Endothelial cell of coronary artery (primary cell): Measurements from ENCODE around the gene KRT38. TPM values are rescaled to one million over a fixed set of nuclear protein-coding genes. Genes with fewer than 3 reads are reported as not detected.

Experiments
- total RNA-seq: library from RNA; depleted of rRNA; stranded (reverse); fragments of >200 nt; gene quantifications from 2 replicates; pipeline ENCODE4 v1.2.3, GENCODE V29; 2014

KRT38 gene
- total RNA-seq = not detected in 2 replicates

GRCh38 chr17:41440531-41441033 is at the start of gene KRT38:
Gene KRT38 (minus strand): TSS chr17:41440983. CDS start chr17:41440921, 62 bp downstream.

GRCh38 chr17:41489531-41489930 is 48.7 kb upstream of the KRT38 start, which contains the start of gene KRT36:
Gene KRT36 (minus strand): TSS chr17:41489910. CDS start chr17:41489864, 46 bp downstream.

GRCh38 chr17:41481036-41481435 is 40.3 kb upstream of the KRT38 start, which contains the start of gene KRT35:
Gene KRT35 (minus strand): TSS chr17:41481151. CDS start chr17:41481097, 54 bp downstream.

GRCh38 chr17:41466988-41467387 is 26.2 kb upstream of the KRT38 start, which contains the start of gene KRT32:
Gene KRT32 (minus strand): TSS chr17:41467386. CDS start chr17:41467325, 61 bp downstream.

GRCh38 chr17:41424111-41424635 is 16.6 kb downstream of the KRT38 start, which contains the start of gene KRT37:
Gene KRT37 (minus strand): TSS chr17:41424585. CDS start chr17:41424523, 62 bp downstream.

GRCh38 chr17:41396996-41397660 is 43.7 kb downstream of the KRT38 start, which contains the start of gene KRT31:
Gene KRT31 (minus strand): TSS chr17:41397608. CDS start chr17:41397539, 69 bp downstream.

Other genes with a start within 250 kb of the KRT38 start
- gene KRTAP9-2, start 214.3 kb downstream of the KRT38 start, total RNA-seq = not detected in 2 replicates
- not detected in 2 replicates for gene KRTAP9-3, start 208.5 kb downstream of the KRT38 start, total RNA-seq
- gene KRTAP9-8, start 203.0 kb downstream of the KRT38 start, total RNA-seq = not detected in 2 replicates
- gene KRTAP9-4, start 191.3 kb downstream of the KRT38 start, total RNA-seq = not detected in 2 replicates
- not detected in 2 replicates for gene KRTAP9-9, start 185.6 kb downstream of the KRT38 start, total RNA-seq
- not detected in 2 replicates for gene KRTAP9-6, start 175.6 kb downstream of the KRT38 start, total RNA-seq
- not detected in 2 replicates for gene KRTAP9-7, start 165.3 kb downstream of the KRT38 start, total RNA-seq
- gene KRTAP29-1, start 138.1 kb downstream of the KRT38 start, total RNA-seq = not detected in 2 replicates
- gene KRTAP16-1, start 131.7 kb downstream of the KRT38 start, total RNA-seq = not detected in 2 replicates
- gene KRTAP17-1, start 125.3 kb downstream of the KRT38 start, total RNA-seq = not detected in 2 replicates
- gene KRT33A, start 90.2 kb downstream of the KRT38 start, total RNA-seq = not detected in 2 replicates
- gene KRT33B, start 71.2 kb downstream of the KRT38 start, total RNA-seq = not detected in 2 replicates
- gene KRT34, start 58.7 kb downstream of the KRT38 start, total RNA-seq = not detected in 2 replicates
- gene KRT31, start 43.4 kb downstream of the KRT38 start, total RNA-seq = not detected in 2 replicates
- not detected in 2 replicates for gene KRT37, start 16.4 kb downstream of the KRT38 start, total RNA-seq
- not detected in 2 replicates for gene KRT32, start 26.4 kb upstream of the KRT38 start, total RNA-seq
- gene KRT35, start 40.2 kb upstream of the KRT38 start, total RNA-seq = 0.09 TPM in 1 of 2 replicates, not detected in the other
- gene KRT36, start 48.9 kb upstream of the KRT38 start, total RNA-seq = under 0.01 TPM in 1 of 2 replicates, not detected in the other
- not detected in 2 replicates for gene KRT13, start 64.6 kb upstream of the KRT38 start, total RNA-seq
- 0.56 and 1.8 TPM in 2 replicates for gene KRT15, start 77.9 kb upstream of the KRT38 start, total RNA-seq
- 144 and 171 TPM in 2 replicates for gene KRT19, start 87.3 kb upstream of the KRT38 start, total RNA-seq
- gene KRT9, start 131.1 kb upstream of the KRT38 start, total RNA-seq = not detected in 2 replicates
- gene KRT14, start 145.9 kb upstream of the KRT38 start, total RNA-seq = 0.19 TPM in 1 of 2 replicates, not detected in the other
- gene KRT16, start 171.8 kb upstream of the KRT38 start, total RNA-seq = 0.09 TPM in 1 of 2 replicates, not detected in the other
- gene KRT17, start 183.6 kb upstream of the KRT38 start, total RNA-seq = 2.2 and 2.4 TPM in 2 replicates
- 68.4 and 86.9 TPM in 2 replicates for gene EIF1, start 247.9 kb upstream of the KRT38 start, total RNA-seq